Stimulated activated CD4-positive, alpha-beta T cell treated with anti-CD3 and anti-CD28 coated beads, Interleukin-1b, Interleukin-23, amount 100 ng/mL, for 4 hours (primary cell): ENCODE measurements around the gene ZFYVE21.
"Not testable (repeated sequence)": the region's sequence is repeated elsewhere in the genome, so short reads cannot be mapped to it uniquely, and the experiment has no call there.

Experiments
- DNase-seq, 2 donors: peaks; one replicate each; pipeline ENCODE4 v3.0.0-alpha.2; 2020; ENCODE audit warnings: low read depth in 2 of 2

ZFYVE21 gene

DNA sequence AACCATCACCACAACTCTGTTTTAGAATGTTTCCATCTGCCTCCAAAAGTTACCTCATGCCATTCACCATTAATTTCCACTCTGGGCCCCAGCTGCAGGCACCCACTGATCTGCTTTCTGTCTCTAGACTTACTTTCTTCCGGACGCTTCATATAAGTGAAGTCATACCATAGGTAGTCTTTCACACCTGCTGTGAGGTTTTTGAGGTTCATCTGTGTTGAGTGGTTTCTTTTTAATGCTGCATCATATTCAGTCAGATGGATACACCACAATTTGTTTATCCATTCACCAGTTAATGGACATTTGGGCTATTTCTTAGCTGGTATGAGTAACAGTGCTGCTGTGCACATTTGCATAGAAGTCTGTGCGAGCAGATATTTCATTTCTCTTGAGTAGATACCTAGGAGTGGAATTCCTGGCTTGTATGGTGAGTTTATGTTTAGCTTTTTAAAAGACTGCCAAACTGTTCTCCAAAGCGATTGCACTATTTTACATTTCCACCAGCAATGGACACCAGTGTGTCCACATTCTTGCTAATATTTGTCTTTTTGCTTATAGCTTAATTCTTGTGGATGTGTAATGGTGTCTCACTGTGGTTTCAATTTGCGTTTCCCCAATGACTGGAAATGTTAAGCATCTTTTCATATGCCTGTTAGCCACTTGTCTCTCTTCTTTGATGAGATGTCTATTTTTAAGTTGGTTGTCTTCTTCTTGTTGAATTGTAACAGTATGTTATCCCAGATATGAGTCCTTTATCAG lies 48.3 kb downstream of the ZFYVE21 start:
- no peak for DNase-seq

DNA sequence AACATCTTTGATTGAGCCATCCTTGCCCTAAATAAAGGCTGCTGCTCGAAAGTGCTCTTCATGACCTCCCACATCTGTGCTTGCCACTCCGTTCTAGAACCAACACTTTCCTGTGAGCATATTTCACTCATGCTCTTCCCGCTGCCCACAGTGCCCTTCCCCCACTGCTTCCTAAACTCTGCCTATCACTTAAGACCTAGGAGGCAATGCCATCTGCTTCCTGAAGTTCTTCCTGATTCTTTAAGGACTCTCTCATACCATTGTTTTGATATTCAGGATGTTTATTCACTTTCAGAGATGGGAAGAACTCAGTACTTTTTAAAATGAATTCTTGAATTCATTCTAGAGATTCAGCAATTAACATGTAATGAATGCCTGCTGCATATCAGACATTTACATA lies 49.9 kb downstream of the ZFYVE21 start:
- DNase-seq, result no peak

DNA sequence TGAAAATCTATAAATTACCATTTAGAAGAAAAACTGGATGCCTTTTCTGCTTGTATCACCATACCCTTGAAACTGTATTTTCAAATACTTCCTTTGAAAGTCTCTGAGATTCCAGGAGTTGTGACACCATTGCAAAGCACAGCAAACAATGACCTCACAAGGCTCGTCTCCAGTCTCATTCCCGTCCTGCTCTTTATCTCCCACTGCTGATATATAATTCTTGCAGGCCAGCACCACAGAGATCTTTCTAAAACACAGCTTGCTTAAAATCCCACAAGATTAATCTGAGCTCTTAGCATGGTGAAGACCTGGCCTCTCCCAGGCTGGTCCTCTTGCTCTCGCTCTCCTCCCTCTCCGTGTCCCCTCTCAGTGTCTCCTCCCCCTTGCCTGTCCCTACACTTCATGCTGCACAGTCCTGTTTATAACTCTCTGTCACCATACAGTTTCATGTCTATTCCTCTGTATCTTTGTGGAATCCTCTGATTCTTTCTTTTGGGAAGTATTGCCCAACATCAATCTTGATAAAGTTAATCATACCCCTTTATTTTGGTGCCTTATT lies 51.8 kb downstream of the ZFYVE21 start:
- DNase-seq, result no peak

DNA sequence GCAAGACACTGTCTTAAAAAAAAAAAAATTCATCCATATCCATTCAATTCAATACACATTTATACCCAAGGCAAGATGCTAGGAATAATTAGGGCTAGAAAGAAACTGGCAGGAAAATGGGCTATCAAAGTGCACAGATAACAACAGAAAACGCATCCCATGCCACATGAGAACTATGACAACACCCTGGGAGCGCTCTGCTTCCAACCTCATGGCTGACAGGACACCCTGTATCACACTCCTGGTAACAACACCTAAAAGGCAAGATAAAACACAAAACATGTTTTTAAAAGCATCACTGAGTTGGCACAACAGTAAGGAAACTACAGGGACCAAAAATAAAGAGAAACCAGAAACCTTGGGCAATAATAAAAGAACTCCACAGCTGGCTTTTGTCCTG lies 54.9 kb downstream of the ZFYVE21 start:
- DNase-seq, result no peak

DNA sequence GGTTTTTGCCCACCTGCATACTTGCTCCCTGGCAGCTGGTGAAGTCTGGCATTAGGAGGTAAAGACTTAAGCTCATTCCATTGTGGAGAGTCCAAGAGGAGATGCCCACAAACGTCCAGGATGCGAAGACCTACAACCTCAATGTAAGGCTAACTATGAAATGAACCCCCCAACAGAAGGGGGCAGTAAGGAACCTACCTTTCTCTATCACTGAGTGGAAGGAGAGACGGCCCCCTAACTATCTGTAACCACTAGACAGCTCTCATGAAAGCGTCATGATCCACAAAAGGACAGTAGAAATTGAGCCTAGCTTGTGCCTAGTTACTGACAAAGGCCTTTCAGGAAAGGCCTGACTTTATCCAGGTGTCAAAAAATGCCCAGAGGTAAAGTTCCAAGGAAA lies 55.3 kb downstream of the ZFYVE21 start:
- no peak for DNase-seq

DNA sequence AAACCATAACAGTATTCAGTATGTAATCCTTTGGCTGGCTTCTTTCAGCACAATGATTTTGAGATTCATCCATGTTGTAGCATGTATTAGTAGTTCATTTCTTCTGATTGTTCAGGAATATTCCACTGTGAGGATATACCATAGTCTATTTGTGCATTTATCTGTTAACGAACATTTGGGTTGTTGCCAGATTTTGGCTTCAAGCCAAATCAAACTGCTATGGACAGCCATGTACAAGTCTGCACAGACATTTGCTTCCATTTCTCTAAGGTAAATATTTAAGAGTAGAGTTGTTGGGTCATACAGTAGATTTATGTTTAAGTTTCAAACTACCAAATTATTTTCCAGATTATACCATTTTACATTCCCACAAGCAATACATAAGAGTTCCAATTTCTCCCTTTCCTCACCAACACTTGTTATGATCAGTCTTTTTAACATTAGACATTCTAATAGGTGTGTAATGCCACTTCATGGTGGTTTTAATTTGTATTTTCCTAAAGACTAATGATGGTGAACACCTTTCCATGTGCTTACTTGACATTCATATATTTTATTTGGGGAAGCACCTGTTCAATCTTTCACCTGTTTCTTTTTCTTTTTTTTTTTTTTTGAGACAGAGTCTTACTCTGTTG lies 56.6 kb downstream of the ZFYVE21 start:
- no peak for DNase-seq

DNA sequence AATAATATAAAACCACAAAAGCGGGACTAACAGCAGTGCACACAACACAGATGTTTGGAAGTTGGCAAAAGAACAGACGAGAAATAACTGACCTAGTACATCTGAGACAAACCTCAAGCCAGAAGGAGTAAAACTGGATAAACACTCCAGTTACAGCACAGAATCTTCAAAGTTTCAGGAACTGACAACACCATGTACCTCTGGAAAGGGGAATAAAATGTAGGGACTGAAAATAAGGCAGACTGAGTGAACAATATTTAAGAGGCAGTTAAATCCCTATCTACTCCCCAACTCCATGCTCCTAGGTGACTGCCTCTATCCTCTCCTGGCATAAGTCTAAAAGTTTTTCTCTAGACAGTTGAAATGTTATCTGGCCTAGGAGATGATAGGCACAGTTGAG lies 57.9 kb downstream of the ZFYVE21 start:
- no peak for DNase-seq

DNA sequence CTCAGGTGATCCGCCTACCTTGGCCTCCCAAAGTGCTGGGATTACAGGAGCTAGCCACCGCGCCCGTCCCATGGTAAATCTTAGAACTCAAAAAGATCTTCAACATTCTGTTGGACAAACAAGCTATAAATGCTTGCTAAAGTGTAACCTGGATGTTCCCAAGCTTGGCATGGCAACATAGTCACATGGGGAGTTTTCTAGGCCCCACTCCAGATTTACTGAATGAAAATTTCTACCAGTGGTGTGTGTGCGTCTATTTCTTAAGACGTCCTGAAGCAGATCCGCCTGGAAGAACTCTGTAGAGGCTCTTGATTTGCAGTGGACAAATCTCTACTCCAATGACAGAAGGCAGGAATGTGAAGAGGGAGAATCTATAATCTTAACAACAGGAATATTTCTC lies 59.9 kb downstream of the ZFYVE21 start:
- DNase-seq, result no peak

DNA sequence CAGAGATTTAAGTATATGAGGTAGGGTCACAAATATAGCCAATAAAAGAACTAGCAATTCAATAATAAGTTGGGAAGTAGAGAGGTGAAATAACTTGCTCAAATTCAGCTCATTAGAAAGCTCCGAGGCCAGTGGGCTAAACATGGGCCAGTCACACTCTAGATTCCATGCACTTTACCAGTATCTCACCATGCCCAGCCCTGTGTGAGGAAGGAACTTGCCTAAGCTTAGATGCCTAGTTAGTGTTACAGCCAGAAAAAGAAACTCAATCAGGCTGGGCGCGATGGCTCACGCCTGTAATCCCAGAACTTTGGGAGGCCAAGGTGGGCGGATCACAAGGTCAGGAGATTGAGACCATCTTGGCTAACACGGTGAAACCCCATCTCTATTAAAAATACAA lies 60.7 kb downstream of the ZFYVE21 start:
- DNase-seq, result not testable (repeated sequence)

DNA sequence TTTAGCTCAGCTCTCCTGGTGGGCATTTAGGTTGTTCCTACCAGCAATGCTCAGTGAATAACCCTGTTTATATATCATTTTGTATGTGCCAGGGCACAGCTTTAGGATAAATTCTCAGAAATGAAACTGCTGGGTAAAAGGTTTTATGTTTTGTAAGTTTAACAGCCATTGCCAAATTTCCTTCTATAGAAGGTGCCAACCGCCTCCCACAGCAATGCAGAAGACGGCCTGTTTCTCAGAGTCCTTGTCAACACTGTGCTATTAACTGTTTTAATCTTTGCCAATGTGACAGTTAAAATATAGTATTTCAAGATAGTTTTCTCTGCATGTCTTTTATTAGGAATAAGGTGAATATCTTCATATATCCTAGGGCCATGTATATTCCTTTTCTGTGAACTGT lies 66.8 kb downstream of the ZFYVE21 start:
- no peak for DNase-seq
